Lower leg skin (tissue), 3 donors: ENCODE measurements around the gene SPON1.

Experiments used
- CTCF ChIP-seq, 3 donors: fragments of 450-650 bp; IDR thresholded peaks; one replicate each; pipeline ENCODE4 v1.5.1; 2016; ENCODE audit warnings: antibody characterized with exemption in 3 of 3, mild to moderate bottlenecking in 3 of 3, moderate library complexity in 2 of 3
- POLR2A ChIP-seq, 2 donors: fragments of 450-650 bp; IDR thresholded peaks; one replicate each; pipeline ENCODE4 v1.6.1; 2016 to 2017; ENCODE audit warnings: antibody characterized with exemption in 2 of 2, mild to moderate bottlenecking in 1 of 2, moderate library complexity in 1 of 2

- no peak for TF ChIP-seq CTCF (IDR thresholded peaks at IDR 0.05)
- TF ChIP-seq POLR2A (IDR thresholded peaks at IDR 0.05), result no peak
Measured at GRCh38 chr11:14022821-14023220, 60.3 kb downstream of the SPON1 start.
